GM21786 (cell line): ENCODE results near the gene HSD17B4.
"Not testable (repeated sequence)": the region's sequence is repeated elsewhere in the genome, so short reads cannot be mapped to it uniquely, and the experiment has no call there.

ENCODE experiments used
- ATAC-seq: cut with Tn5 transposase; IDR thresholded peaks from one replicate; pipeline ENCODE4 v1.9.1; 2021; ENCODE audit not compliant: unreplicated experiment

The HSD17B4 gene

GRCh38 chr5:119478781-119479180, 26.5 kb downstream of the HSD17B4 start:
- ATAC-seq: no peak

GRCh38 chr5:119480629-119481028, 28.3 kb downstream of the HSD17B4 start:
- ATAC-seq: not testable (repeated sequence)

GRCh38 chr5:119483155-119483554, 30.9 kb downstream of the HSD17B4 start:
- no peak for ATAC-seq

- no peak for ATAC-seq
These were observed 32.6 kb downstream of the HSD17B4 start for GRCh38 chr5:119484884-119485283.

- no peak for ATAC-seq
These were observed 49.4 kb downstream of the HSD17B4 start for GRCh38 chr5:119501671-119502179.

- ATAC-seq: not testable (repeated sequence)
These were observed 51.6 kb downstream of the HSD17B4 start for GRCh38 chr5:119503939-119504338.

- ATAC-seq: no peak
These were observed 60.0 kb downstream of the HSD17B4 start for GRCh38 chr5:119512277-119512676.

GRCh38 chr5:119515192-119515591, 62.9 kb downstream of the HSD17B4 start:
- no peak for ATAC-seq

- not testable (repeated sequence) for ATAC-seq
These were observed 64.8 kb downstream of the HSD17B4 start for GRCh38 chr5:119517115-119517514.

GRCh38 chr5:119521232-119521631, 68.9 kb downstream of the HSD17B4 start:
- ATAC-seq: no peak

- ATAC-seq: no peak
These were observed 70.5 kb downstream of the HSD17B4 start for GRCh38 chr5:119522841-119523240.

- no peak for ATAC-seq
These were observed 72.2 kb downstream of the HSD17B4 start for GRCh38 chr5:119524485-119524884.

GRCh38 chr5:119527351-119527750, 75.1 kb downstream of the HSD17B4 start:
- no peak for ATAC-seq

- no peak for ATAC-seq
These were observed 77.5 kb downstream of the HSD17B4 start for GRCh38 chr5:119529811-119530210.

- no peak for ATAC-seq
These were observed 80.3 kb downstream of the HSD17B4 start for GRCh38 chr5:119532637-119533036.

GRCh38 chr5:119537704-119538103, 85.4 kb downstream of the HSD17B4 start:
- peak; percentile 99 for ATAC-seq

- ATAC-seq: no peak
These were observed 89.4 kb downstream of the HSD17B4 start for GRCh38 chr5:119541716-119542115.

- ATAC-seq: no peak
These were observed 99.5 kb downstream of the HSD17B4 start for GRCh38 chr5:119551819-119552218.

- ATAC-seq: no peak
These were observed 102.3 kb downstream of the HSD17B4 start for GRCh38 chr5:119554597-119554996.

- ATAC-seq: no peak
These were observed 118.6 kb downstream of the HSD17B4 start for GRCh38 chr5:119570910-119571309.

- peak; percentile 63 for ATAC-seq
These were observed 126.6 kb downstream of the HSD17B4 start for GRCh38 chr5:119578937-119579336.

- ATAC-seq: no peak
These were observed 130.7 kb downstream of the HSD17B4 start for GRCh38 chr5:119582987-119583386.

- peak; percentile 86 for ATAC-seq
These were observed 131.4 kb downstream of the HSD17B4 start for GRCh38 chr5:119583684-119584083.
